Mesenteric fat pad (tissue), 1 donor: ENCODE results near the gene CAMTA2. TPM values are rescaled to one million over a fixed set of nuclear protein-coding genes. Genes with fewer than 3 reads are reported as not detected.

Experiments used
- DNase-seq: peaks from one replicate; pipeline ENCODE4 v3.0.0-alpha.2; 2020; ENCODE audit warnings: low spot score
- total RNA-seq: library from RNA; stranded (reverse); fragmentation: NEBNext Ultra II Directional; extraction: Animal tissue kit (Norgen Biotek cat#: 25700); gene quantifications from one replicate; pipeline ENCODE4 v1.2.1, GENCODE V29; 2021
- donor health status: DM: yes; HTN: yes; CAD: no.

The CAMTA2 gene
- total RNA-seq, 1 donor from 2014 or later: 53.8 TPM

DNA sequence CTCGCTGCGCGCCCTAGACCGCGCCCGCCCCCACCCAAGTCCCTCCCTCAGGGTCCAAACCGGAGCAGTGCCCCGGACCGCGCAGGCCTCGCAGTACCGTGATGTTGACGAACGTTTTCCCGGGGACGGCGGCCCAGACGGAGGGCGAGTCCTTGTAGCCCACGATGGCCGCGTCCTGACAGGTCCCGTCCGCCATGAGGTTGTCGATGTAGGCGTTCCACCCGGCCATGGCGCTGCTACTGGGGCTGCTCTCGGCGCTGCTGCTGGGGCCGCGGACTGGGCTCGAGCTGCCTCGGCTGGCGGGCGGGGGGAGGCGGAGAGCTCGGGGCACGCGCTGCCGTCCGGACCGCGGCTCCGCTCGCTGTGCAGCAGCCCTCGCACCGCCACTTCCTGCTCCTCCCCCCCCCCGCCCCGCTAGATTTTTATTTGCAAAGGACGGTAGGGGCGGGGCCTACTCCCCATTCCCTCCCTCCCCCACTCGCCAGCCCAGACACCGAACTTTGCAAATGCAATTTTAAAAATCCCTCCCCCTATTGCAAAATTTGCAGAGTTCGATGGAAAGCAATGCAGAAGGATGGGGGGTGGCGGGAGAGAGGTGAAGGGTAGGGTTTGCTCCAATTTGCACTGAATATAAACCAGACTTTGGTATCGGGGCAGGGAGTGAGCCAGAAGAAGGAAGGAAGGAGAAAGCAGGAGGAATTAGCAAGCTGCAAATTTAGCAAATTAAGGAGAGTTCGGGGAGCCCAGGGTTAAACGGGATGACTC is 39.1 kb downstream of the CAMTA2 start, which contains the start of gene PFN1:
Gene PFN1 (minus strand): TSS at position 365 of the 765 bp plus-strand sequence. CDS start 136 bp downstream, at position 229.
- peak; percentile 93 for DNase-seq

DNA sequence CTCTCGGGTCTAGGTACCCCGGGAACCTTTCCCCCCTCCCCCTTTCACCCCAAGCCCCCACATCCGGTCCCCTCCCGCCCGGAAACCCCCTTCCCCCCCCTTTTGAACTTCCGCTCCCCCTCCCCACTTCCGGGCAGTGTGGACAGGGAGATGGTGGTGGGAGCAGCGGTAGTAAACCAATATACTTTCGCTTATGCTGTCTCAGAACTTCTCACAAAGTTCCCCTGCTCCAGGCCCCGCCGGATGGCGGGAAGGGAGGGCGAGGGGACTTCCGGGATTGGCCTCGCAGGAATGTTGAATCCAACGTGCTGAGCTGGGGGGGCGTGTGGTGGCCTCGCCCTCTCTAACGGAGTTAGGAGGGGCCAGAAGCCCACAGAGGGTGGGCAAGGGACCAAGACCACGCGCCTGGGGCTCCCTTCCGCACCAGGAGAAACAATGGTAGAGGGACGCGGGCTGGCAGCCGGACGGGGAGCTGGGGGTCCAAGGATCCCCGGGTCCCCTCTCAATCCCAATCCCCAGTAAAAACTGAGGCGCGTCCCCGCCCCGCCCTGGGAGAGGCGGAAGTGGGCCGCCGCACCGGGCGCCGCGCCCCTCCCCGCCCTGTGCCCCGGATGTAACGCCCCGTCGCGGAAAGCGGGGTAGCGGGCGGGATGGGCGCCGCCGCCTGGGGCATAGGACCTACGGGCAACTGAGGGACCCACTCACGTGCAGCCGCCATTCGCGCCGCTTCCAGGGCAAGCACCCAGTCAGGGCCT is 39.9 kb downstream of the CAMTA2 start:
- DNase-seq: no peak

- DNase-seq: no peak
Observed at GRCh38 chr17:4947010-4947410, 40.5 kb downstream of the CAMTA2 start.

DNA sequence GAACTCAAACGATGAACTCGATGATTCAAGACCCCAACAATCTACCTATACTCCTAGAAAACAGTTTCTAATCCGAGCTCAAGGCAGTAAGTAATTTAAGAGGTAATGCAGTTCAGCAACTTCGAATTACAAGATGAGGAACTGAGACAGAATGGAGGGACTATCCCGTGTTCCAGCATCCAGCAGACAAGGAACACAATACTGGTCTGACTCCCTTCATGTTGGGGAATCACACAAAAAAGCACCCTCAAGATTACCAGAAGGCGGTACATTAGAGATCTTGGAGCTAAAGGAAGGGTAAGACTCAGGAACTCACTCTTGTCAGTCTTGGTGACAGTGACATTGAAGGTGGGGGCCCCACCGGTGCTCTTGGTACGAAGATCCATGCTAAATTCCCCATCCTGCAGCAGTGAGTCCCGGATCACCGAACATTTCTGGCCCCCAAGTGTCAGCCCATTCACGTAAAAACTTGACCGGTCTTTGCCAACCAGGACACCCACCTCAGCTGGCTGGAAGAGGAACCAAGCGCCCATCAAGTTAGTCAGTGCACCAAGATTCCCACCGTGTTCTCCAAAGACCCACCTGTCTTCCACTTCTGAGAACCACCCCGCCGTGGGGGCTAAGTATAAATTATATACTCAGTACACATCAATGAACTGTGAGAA is 41.0 kb downstream of the CAMTA2 start:
- DNase-seq: no peak

DNA sequence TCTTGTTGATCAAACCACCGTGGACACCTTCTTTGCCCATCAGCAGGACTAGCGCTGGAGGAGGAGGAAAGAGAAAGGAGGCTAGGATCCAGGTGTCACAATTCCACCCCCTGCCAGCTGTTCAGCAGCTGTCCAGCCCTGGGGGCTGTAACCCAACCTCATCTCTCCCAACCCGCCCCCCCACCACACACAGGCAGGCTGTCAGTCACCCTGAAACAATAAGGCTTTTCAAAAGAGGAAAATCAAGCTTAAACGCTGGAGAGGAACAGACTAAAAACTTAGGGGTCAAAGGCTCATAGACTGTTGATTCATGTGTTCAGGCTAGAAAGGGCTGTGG is 41.6 kb downstream of the CAMTA2 start:
- DNase-seq: no peak

DNA sequence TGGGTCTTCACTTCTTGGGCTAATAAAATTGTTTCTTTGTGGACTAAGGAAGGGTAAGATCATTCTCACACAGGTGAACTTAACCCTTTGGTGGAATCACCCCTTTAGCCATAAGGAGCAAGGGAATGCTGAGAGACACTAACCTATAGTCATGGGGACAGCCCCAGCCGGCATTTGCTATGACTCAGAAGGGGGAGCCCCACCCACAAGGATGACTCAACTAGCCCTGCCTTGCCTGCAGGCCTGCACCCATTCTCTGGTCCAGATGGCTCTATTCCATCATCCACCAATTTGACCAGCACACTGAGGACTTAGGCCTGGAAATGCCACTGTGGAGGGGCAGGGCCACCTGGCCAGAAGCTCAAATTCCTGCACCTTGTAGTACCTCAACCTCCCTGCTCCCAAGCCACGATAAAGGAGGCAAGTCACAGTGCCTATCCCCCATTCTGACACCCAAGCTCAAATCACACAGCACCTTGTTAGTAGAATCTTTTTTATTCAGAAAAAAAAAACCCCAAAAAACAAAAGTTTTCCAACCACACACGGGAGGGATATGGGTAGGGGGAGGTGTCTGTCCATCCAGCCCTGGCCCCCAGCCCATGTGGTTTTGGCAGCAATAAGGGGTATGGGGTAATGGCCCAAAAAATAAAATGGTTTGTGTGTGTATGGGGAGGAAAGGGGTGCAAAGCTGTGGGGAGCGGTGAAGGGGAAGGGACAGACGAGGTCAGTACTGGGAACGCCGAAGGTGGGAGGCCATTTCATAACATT is 42.1 kb downstream of the CAMTA2 start:
- DNase-seq: no peak

GRCh38 chr17:4944554-4945175 is 42.8 kb downstream of the CAMTA2 start:
- no peak for DNase-seq

DNA sequence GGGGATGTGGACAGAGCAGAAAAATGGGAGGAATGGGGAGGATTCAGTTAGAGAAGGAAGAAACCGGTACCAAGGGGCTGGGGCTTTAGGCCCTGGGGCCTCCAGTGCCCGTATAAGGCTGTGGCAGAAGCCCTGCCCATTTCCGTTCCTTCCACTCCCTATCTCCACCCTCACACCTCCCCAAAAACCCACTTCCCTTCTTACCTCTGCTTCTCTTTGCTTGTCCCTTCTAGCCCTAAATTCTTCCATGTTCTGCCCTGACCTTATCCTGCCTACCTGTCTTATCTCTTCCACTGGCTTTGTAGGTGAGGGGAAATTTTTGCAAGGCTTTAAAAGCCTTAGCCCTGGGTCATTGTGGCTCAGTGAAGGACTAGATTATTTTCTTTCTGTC is 43.3 kb downstream of the CAMTA2 start:
- DNase-seq: no peak

- DNase-seq: no peak
Observed at GRCh38 chr17:4942760-4943508, 44.5 kb downstream of the CAMTA2 start.

DNA sequence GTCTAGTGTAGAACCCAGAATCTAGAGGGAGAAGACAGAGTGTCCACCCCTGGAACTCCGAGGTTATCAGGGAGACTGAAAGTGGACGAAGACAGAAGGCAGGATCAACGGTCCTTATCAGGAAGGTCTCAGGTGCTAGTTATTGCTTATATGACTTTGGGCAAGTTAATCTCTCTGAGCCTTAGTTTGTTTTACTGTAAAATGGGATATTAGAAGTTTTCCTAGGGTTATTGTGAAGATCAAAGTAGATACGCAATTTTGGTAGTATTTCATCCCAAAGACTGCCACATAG is 46.2 kb downstream of the CAMTA2 start:
- no peak for DNase-seq

- DNase-seq: no peak
Observed at GRCh38 chr17:4940555-4941318, 46.7 kb downstream of the CAMTA2 start.

GRCh38 chr17:4939796-4940554 is 47.5 kb downstream of the CAMTA2 start, which contains the start of the genes RNF167 and SLC25A11:
RNF167 (plus strand) TSS chr17:4940268; CDS start chr17:4940910, 642 bp downstream.
SLC25A11 (minus strand) TSS chr17:4940046; CDS start chr17:4939910, 136 bp downstream.
- DNase-seq: peak; percentile 97

GRCh38 chr17:4939546-4939795 is 48.0 kb downstream of the CAMTA2 start:
- no peak for DNase-seq

- DNase-seq: no peak
Observed at GRCh38 chr17:4938688-4939545, 48.6 kb downstream of the CAMTA2 start.

DNA sequence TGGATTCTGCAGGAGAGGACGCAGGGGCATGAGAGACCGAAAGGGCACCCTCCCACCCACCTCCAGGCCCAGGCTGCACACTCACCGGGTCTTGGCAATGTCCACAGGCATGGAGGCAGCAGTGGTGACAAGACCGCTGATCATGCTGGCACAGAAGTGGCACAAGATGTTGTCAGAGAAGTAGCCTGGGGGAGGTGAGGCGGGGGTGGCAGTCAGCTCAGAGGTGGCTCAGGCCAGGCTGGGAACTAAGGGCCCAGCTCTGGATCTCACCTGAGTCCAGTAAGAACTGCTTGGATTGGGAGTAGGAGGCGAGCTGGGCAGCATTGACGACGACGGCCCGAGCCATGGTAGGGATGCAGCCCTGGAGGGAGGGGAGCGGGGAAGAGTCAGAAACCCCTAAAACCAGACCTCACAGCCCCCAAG is 49.4 kb downstream of the CAMTA2 start:
- DNase-seq: no peak

- no peak for DNase-seq
Observed at GRCh38 chr17:4937553-4937952, 49.9 kb downstream of the CAMTA2 start.

DNA sequence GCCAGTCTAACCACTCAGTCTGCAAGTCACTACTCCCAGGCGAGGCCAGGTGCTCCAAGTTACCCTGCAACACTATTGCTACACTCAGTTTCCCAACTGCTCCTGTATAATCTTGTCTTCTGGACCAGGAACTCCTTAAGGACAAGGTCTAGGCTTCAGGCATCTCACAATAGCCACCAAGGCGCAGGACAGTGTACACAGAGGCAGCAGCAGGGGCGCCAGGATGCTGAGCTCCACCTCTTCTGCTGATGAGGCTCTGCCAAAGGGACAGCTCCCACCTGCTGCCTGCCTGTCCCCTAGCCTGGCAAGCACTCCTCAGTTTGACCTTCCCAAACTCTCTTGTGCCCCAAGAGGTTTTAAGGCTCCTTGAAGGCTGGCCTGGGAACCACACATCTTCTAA is 51.0 kb downstream of the CAMTA2 start:
- DNase-seq: no peak

GRCh38 chr17:4935650-4936049 is 51.8 kb downstream of the CAMTA2 start:
- DNase-seq: no peak
